Measurements from ENCODE around the gene ZNF516.

- no peak for TF ChIP-seq TCF12 (IDR thresholded peaks at IDR 0.05; ENCODE audit: low read depth, low read length)
- no peak for TF ChIP-seq POLR2A (IDR thresholded peaks at IDR 0.05; ENCODE audit: low read depth, low read length)
- TF ChIP-seq RAD51 (IDR thresholded peaks at IDR 0.05), result no peak
- no peak for TF ChIP-seq FOXK2 (IDR thresholded peaks at IDR 0.05)
These were observed 82.0 kb downstream of the ZNF516 start for GRCh38 chr18:76412818-76413565.

All from GM12878 (cell line).